ENCODE results near the gene ZNF618.

DNA sequence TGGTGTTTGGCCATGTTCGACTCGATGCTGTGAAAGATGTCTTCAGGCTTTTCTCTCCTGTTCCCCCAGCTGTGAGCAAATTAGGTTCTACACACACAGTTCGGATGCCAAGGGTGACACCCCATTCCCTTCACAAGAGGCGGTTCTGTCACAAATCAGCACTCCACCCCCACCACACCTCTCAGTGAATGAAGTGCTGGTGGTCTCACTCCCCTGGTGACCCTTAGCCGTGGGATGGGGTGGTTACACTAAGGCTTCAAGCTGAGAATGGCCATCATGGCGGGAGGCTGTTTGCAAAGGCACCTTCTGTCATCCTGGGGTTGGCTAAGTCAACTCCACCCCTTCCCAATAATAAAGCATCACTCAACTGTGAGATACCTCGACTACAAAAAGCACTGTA, 175.6 kb downstream of the ZNF618 start:
- no peak for TF ChIP-seq POLR2AphosphoS5 (IDR thresholded peaks at IDR 0.05)
- TF ChIP-seq, protein P1, sequence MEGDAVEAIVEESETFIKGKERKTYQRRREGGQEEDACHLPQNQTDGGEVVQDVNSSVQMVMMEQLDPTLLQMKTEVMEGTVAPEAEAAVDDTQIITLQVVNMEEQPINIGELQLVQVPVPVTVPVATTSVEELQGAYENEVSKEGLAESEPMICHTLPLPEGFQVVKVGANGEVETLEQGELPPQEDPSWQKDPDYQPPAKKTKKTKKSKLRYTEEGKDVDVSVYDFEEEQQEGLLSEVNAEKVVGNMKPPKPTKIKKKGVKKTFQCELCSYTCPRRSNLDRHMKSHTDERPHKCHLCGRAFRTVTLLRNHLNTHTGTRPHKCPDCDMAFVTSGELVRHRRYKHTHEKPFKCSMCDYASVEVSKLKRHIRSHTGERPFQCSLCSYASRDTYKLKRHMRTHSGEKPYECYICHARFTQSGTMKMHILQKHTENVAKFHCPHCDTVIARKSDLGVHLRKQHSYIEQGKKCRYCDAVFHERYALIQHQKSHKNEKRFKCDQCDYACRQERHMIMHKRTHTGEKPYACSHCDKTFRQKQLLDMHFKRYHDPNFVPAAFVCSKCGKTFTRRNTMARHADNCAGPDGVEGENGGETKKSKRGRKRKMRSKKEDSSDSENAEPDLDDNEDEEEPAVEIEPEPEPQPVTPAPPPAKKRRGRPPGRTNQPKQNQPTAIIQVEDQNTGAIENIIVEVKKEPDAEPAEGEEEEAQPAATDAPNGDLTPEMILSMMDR (IDR thresholded peaks at IDR 0.05): no peak

All from prostate gland (tissue), 2 donors.